GM19372 (cell line): ENCODE results near the gene PF4V1.

Experiments
- ATAC-seq: cut with Tn5 transposase; IDR thresholded peaks from one replicate; pipeline ENCODE4 v1.9.1; 2021; ENCODE audit warnings: mild to moderate bottlenecking, low read depth, moderate library complexity; ENCODE audit not compliant: unreplicated experiment

Gene PF4V1

GRCh38 chr4:73902038-73902637, 49.0 kb downstream of the PF4V1 start:
- ATAC-seq = no peak

- ATAC-seq = no peak
Observed at GRCh38 chr4:73902817-73903547, 49.9 kb downstream of the PF4V1 start.
